ENCODE results near the gene OBP2A. TPM values are rescaled to one million over a fixed set of nuclear protein-coding genes. Genes with fewer than 3 reads are reported as not detected.

OBP2A gene
- total RNA-seq, 1 experiment from 2014 or later, result not detected

GRCh38 chr9:135586601-135587109 lies 40.7 kb downstream of the OBP2A start:
- no peaks in the 10 kb centered on the region for H3K27me3 ChIP-seq (ENCODE audit: insufficient read depth, low read length)
- no peaks in the 10 kb centered on the region for H4K20me1 ChIP-seq (ENCODE audit: insufficient read depth)
- CTCF ChIA-PET, result no interaction called here
- ATAC-seq, result no peak
- no peak for DNase-seq (ENCODE audit: low read depth, low spot score)
- POLR2A ChIA-PET, result no interaction called here
- no peak overlapping the region for H3K4me2 ChIP-seq (ENCODE audit: low read length)
- H3K9me3 ChIP-seq (ENCODE audit: control insufficient read depth in 1 of 2, insufficient read depth in 1 of 2, low read depth in 1 of 2, low read length in 2 of 2), result no peaks in the 10 kb centered on the region
- H3K9ac ChIP-seq (ENCODE audit: low read length), result no peak overlapping the region
- H3K9me2 ChIP-seq (ENCODE audit: insufficient read depth), result no peaks in the 10 kb centered on the region
- intact Hi-C loops (cut with micrococcal nuclease), result no loop called here
- no peaks in the 10 kb centered on the region for H3K79me2 ChIP-seq (ENCODE audit: insufficient read depth, low read length)
- no peak overlapping the region for H3K4me3 ChIP-seq (replicated peaks in 1 of 2; ENCODE audit: low read depth in 1 of 2, low read length in 2 of 2)
- BruUV-seq (replicated peaks), result no TSS peak
- no peak overlapping the region for H2AFZ ChIP-seq (ENCODE audit: low read depth, low read length, poor library complexity, severe bottlenecking)
- RAD21 ChIA-PET (ENCODE audit: low non-redundant PET in 1 of 2, low total read pairs in 2 of 2, uncharacterized antibody in 2 of 2, unreplicated experiment in 2 of 2), result no interaction called here
- no peaks in the 10 kb centered on the region for H3K4me1 ChIP-seq (ENCODE audit: control insufficient read depth in 1 of 2, insufficient read depth in 2 of 2, low read length in 2 of 2)
- no peaks in the 10 kb centered on the region for H3K36me3 ChIP-seq (ENCODE audit: control insufficient read depth in 1 of 2, insufficient read depth in 2 of 2, low read length in 2 of 2)
- TF ChIP-seq ZNF274 (IDR thresholded peaks at IDR 0.05; ENCODE audit: low read depth, low read length) (no peak), SRF (IDR thresholded peaks at IDR 0.05; ENCODE audit: low read depth) (no peak), FOSL1 (IDR thresholded peaks at IDR 0.05; ENCODE audit: low read depth) (no peak), ELF1 (IDR thresholded peaks at IDR 0.05; ENCODE audit: borderline replicate concordance, low read depth) (no peak), TCF7L2 (IDR thresholded peaks at IDR 0.05; ENCODE audit: borderline replicate concordance, extremely low read depth, insufficient read depth, insufficient read length) (no peak), EGR1 (IDR thresholded peaks at IDR 0.05; ENCODE audit: low read depth) (no peak), ZFX (IDR thresholded peaks at IDR 0.05) (no peak), EZH2 (IDR thresholded peaks at IDR 0.05) (no peak)
- TF ChIP-seq, protein P1, sequence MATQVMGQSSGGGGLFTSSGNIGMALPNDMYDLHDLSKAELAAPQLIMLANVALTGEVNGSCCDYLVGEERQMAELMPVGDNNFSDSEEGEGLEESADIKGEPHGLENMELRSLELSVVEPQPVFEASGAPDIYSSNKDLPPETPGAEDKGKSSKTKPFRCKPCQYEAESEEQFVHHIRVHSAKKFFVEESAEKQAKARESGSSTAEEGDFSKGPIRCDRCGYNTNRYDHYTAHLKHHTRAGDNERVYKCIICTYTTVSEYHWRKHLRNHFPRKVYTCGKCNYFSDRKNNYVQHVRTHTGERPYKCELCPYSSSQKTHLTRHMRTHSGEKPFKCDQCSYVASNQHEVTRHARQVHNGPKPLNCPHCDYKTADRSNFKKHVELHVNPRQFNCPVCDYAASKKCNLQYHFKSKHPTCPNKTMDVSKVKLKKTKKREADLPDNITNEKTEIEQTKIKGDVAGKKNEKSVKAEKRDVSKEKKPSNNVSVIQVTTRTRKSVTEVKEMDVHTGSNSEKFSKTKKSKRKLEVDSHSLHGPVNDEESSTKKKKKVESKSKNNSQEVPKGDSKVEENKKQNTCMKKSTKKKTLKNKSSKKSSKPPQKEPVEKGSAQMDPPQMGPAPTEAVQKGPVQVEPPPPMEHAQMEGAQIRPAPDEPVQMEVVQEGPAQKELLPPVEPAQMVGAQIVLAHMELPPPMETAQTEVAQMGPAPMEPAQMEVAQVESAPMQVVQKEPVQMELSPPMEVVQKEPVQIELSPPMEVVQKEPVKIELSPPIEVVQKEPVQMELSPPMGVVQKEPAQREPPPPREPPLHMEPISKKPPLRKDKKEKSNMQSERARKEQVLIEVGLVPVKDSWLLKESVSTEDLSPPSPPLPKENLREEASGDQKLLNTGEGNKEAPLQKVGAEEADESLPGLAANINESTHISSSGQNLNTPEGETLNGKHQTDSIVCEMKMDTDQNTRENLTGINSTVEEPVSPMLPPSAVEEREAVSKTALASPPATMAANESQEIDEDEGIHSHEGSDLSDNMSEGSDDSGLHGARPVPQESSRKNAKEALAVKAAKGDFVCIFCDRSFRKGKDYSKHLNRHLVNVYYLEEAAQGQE (IDR thresholded peaks at IDR 0.05; ENCODE audit: low read depth), result no peak
- TF ChIP-seq, protein P2, sequence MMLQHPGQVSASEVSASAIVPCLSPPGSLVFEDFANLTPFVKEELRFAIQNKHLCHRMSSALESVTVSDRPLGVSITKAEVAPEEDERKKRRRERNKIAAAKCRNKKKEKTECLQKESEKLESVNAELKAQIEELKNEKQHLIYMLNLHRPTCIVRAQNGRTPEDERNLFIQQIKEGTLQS (IDR thresholded peaks at IDR 0.05), result no peak
- no peak overlapping the region for H3K27ac ChIP-seq (ENCODE audit: low read depth, low read length)
